Muscle layer of duodenum (tissue), 2 donors: Measurements from ENCODE around the gene KRTAP19-4.
"Not testable (repeated sequence)": the region's sequence is repeated elsewhere in the genome, so short reads cannot be mapped to it uniquely, and the experiment has no call there.

Experiments used
- H3K27ac ChIP-seq: one replicate; pipeline ENCODE4 v1.7.0; 2013; ENCODE audit warnings: mild to moderate bottlenecking, low read length
- H3K27me3 ChIP-seq: one replicate; pipeline ENCODE4 v1.7.0; 2013; ENCODE audit warnings: low read depth, mild to moderate bottlenecking, control low read depth, low read length
- H3K36me3 ChIP-seq, 2 donors: one replicate each; pipeline ENCODE4 v1.7.0; 2013; ENCODE audit warnings: low read length in 2 of 2, control low read depth in 1 of 2, mild to moderate bottlenecking in 1 of 2; ENCODE audit not compliant: insufficient read depth in 2 of 2, control insufficient read depth in 1 of 2
- H3K4me1 ChIP-seq, 2 donors: one replicate each; pipeline ENCODE4 v1.7.0; 2013; ENCODE audit warnings: low read length in 2 of 2, mild to moderate bottlenecking in 2 of 2, control low read depth in 1 of 2, moderate library complexity in 1 of 2; ENCODE audit not compliant: insufficient read depth in 2 of 2, control insufficient read depth in 1 of 2
- H3K4me3 ChIP-seq, 2 donors: one replicate each; pipeline ENCODE4 v1.7.0; 2013; ENCODE audit warnings: low read length in 2 of 2, low read depth in 1 of 2, mild to moderate bottlenecking in 1 of 2
- H3K9me3 ChIP-seq, 2 donors: one replicate each; pipeline ENCODE4 v1.7.0; 2013; ENCODE audit warnings: low read length in 2 of 2, control low read depth in 1 of 2, mild to moderate bottlenecking in 1 of 2; ENCODE audit not compliant: control insufficient read depth in 1 of 2
- donor health status: healthy.

The KRTAP19-4 gene, protein sequence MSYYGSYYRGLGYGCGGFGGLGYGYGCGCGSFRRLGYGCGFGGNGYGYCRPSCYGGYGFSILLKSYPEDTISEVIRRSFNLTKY

DNA sequence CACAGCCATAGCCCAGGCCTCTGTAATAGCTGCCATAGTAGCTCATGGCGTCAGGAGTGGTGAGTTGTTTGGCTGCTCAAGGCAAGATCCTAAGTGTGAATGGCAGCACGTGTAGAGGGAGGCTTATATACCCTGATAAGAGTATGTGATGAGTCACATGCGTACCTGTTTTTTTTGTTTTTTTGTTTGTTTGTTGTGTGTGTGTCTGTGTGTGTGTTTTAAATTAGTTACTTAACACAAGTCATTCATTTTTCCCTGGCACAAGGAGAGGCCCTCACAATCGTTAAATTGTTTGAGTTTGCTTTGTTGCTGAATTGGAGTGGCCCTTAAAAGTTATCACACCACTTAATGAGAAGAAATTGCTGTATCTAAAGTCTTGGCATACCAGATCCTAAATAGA lies at the start of gene KRTAP19-4:
KRTAP19-4 (minus strand) TSS at position 101 of the 400 bp plus-strand sequence; CDS start at position 46, 55 bp downstream.
- Histone ChIP-seq H3K27me3 (no peaks in the 10 kb centered on the region), H3K4me1 (no peaks in the 10 kb centered on the region), H3K36me3 (no peaks in the 10 kb centered on the region), H3K27ac (no peak within 1 kb of the TSS), H3K9me3 (no peaks in the 10 kb centered on the region), H3K4me3 (no peak within 1 kb of the TSS)

DNA sequence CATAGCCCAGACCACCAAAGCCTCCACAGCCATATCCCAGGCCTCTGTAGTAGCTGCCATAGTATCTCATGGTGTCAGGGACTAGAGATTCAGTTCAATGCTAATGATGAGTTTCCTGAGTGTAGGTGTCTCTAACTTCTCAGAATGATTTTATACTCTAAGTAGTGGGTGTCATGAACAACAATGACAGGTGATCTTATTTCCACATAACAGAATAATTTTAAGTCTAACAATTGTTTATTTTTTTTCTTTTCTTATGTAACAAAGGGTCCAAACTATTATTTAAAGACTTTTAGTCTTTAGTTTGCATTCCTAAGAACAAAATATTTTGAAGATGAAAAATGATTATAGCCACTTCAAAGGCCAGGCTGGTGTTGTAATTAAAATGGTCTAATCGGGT lies 44.8 kb upstream of the KRTAP19-4 start, which contains the start of gene KRTAP19-6:
KRTAP19-6 (minus strand) TSS at position 101 of the 400 bp plus-strand sequence; CDS start at position 70, 31 bp downstream.
- no peak within 1 kb of the TSS for H3K4me3 ChIP-seq
- no peaks in the 10 kb centered on the region for H3K4me1 ChIP-seq
- no peaks in the 10 kb centered on the region for H3K36me3 ChIP-seq
- no peaks in the 10 kb centered on the region for H3K9me3 ChIP-seq
- H3K27ac ChIP-seq, result no peak within 1 kb of the TSS
- no peaks in the 10 kb centered on the region for H3K27me3 ChIP-seq

DNA sequence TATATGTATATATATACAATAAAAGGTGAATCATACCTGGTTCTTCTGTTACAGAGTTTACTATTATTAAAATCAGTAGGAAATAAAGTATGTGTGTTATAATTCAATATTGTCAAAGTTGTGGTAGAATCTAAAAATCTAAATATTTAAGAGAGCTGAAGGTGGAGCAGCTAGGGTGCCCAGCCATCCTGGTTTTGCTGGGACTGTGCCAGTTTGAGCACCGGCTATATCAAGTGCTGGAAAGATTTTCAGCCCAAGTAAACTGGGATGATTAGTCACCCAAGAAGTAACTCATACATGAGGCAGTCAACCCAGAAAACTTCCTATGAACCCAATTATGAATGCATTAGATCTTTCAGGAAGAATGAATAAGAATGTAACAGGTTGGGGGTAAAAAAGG lies 21.9 kb upstream of the KRTAP19-4 start:
- Histone ChIP-seq H3K36me3 (no peaks in the 10 kb centered on the region), H3K27me3 (no peaks in the 10 kb centered on the region), H3K4me3 (no peak overlapping the region), H3K9me3 (no peaks in the 10 kb centered on the region), H3K27ac (no peak overlapping the region), H3K4me1 (no peaks in the 10 kb centered on the region)

DNA sequence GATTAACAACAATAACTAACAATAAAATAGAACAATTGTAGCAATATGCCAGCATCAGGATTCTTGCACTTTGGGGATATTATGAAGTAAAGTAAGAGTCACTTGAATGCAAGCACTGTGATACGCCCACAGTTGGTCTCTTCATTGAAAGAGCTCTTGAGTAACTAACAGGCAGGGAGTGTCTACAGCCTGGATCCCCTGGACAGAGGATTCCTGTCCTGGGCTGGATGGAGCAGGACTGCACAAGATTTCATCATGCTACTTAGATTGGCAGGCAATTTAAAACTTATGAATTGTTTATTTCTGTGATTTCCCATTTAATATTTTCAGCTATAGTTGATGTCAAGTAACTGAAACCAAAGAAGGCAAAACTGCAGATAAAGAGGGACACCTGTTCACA lies 18.7 kb upstream of the KRTAP19-4 start:
- Histone ChIP-seq H3K4me3 (no peak overlapping the region), H3K27me3 (no peaks in the 10 kb centered on the region), H3K9me3 (no peaks in the 10 kb centered on the region), H3K36me3 (no peaks in the 10 kb centered on the region), H3K4me1 (no peaks in the 10 kb centered on the region), H3K27ac (no peak overlapping the region)

DNA sequence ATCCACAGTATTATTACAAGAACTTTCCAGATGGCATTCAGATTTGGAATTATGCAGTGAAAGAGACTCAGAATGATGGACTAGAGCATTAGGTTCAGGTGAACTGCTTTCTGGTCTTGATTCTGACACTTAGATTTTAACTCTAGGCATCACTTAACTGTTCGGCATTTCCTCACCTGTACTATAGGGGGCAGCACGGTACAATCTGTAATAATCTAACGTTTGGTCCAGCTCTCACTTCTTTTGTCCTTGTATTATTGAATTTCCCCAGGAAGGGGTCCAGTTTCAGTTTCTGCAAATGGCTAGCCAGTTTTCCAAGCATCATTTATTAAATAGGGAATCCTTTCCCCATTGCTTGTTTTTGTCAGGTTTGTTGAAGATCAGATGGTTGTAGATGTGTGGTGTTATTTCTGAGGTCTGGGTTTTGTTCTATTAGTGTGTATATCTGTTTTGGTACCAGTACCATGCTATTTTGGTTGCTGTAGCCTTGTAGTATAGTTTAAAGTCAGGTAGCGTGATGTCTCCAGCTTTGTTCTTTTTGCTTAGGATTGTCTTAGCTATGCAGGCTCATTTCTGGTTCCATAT lies 8.7 kb upstream of the KRTAP19-4 start:
- not testable (repeated sequence) for H3K27me3 ChIP-seq, H3K36me3 ChIP-seq, H3K9me3 ChIP-seq, H3K4me1 ChIP-seq, H3K27ac ChIP-seq, H3K4me3 ChIP-seq

DNA sequence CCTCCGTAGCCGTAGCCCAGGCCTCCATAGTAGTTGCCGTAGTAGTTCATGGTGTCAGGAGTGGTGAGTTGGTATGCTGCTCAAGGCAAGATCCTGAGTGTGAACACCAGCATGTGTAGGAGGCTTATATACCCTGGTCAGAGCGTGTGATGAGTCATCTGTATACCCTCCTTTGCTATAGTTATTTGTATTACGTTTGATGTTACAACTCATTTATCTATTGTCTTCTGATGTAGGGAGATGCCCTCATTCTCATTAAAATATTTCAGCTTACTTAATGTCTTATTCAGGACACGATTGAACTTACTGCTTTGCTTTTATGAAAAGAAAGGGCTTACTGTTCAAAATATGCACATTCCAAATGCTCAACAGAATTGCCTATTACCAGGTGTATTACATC lies 5.1 kb upstream of the KRTAP19-4 start, which contains the start of gene KRTAP19-5:
KRTAP19-5 (minus strand) TSS at position 101 of the 400 bp plus-strand sequence; CDS start at position 50, 51 bp downstream.
- Histone ChIP-seq H3K4me3 (no peak within 1 kb of the TSS), H3K4me1 (no peaks in the 10 kb centered on the region), H3K27ac (no peak within 1 kb of the TSS), H3K27me3 (no peaks in the 10 kb centered on the region), H3K9me3 (no peaks in the 10 kb centered on the region), H3K36me3 (no peaks in the 10 kb centered on the region)

DNA sequence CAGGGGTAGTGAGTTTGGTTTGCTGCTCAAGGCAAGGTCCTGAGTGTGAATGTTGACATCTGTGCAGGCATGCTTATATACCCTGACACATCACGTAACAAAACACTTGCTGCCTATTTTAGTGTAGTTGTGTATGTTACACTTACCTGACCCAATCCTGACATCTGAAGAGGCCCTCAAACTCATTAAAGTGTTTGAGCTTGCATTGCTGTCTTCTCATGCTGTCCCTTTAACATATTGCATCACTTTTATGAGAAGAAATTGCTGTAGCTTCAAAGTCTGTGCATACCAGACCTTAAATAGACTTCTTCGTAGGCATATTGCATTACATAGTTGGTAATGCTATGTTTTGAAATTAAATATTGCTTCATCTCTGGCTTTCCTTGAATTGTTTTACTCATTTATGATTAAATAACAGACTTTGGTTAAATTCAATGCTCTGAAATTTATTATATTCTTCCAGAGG lies 5.0 kb downstream of the KRTAP19-4 start, which contains the start of gene KRTAP19-3:
KRTAP19-3 (minus strand) TSS at position 51 of the 466 bp plus-strand sequence. CDS start 56 bp downstream, outside the sequence.
- H3K27ac ChIP-seq, result no peak within 1 kb of the TSS
- H3K4me3 ChIP-seq, result no peak within 1 kb of the TSS
- no peaks in the 10 kb centered on the region for H3K36me3 ChIP-seq
- no peaks in the 10 kb centered on the region for H3K4me1 ChIP-seq
- no peaks in the 10 kb centered on the region for H3K27me3 ChIP-seq
- no peaks in the 10 kb centered on the region for H3K9me3 ChIP-seq

DNA sequence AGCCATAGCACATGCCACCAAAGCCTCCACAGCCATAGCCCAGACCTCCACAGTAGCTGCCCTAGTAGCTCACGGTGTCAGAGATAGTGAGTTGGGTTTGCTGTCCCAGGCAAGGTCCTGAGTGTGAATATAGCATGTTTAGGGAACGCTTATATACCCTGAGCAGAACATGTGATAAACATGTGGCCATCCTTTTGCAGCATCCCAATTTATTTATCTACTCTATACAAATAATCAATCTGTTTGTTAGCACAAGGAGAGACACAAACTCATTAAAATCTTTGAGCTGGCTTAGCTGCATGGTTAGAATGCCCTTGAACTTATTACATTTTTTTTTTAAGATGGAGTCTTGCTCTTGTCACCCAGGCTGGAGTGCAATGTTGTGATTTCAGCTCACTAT lies 9.6 kb downstream of the KRTAP19-4 start, which contains the start of gene KRTAP19-2:
KRTAP19-2 (minus strand) TSS at position 101 of the 400 bp plus-strand sequence; CDS start at position 13, 88 bp downstream.
- Histone ChIP-seq H3K9me3 (peaks cover 0 to 5% of the 10 kb centered on the region in 2 donors), H3K4me3 (no peak within 1 kb of the TSS)

DNA sequence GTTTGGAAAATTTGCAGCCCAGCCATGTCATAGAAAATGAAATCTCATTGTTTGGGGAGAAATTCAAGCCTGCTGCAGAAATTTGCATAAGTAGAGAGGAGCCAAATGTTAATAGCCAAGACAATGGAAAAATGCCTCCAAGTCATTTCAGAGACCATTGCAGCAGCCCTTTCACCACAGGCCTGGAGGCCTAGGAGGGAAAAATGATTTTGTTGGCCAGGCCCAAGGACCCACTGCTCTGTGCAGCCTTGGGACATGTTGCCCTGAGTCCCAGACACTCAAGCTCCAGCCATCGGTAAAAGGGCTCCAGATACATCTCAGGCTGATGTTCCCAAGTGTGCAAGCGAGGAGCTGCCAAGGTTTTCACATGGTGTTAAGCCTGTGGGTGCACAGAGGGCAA lies 10.8 kb downstream of the KRTAP19-4 start:
- H3K4me1 ChIP-seq, result no peaks in the 10 kb centered on the region
- H3K36me3 ChIP-seq, result no peaks in the 10 kb centered on the region
- H3K4me3 ChIP-seq, result no peak overlapping the region
- H3K9me3 ChIP-seq, result peaks cover 0 to 5% of the 10 kb centered on the region in 2 donors
- no peaks in the 10 kb centered on the region for H3K27me3 ChIP-seq
- H3K27ac ChIP-seq, result no peak overlapping the region

More for the DNA sequence above, 9.6 kb downstream of the KRTAP19-4 start, which contains the start of gene KRTAP19-2:
- no peak within 1 kb of the TSS for H3K27ac ChIP-seq
- no peaks in the 10 kb centered on the region for H3K4me1 ChIP-seq
- H3K36me3 ChIP-seq, result no peaks in the 10 kb centered on the region
- no peaks in the 10 kb centered on the region for H3K27me3 ChIP-seq

DNA sequence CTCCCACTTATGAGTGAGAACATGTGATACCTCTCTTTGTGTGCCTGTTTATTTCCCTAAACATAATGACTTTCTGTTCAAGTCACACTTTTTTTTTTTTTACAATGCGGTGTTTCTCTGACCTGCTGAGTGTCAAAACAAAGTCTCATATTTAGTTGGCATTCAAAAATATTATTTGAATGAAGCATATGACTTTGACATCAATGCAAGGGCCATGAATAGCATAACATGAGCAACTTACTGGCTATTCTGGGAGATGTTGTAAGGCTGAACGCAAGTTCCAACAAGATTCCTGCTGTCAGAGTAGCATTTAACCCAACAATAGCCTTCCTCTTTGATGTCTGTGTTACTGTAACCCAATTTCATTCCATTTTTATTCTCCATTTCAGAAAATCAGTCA lies 14.8 kb downstream of the KRTAP19-4 start:
- H3K27ac ChIP-seq, result no peak overlapping the region
- no peaks in the 10 kb centered on the region for H3K4me1 ChIP-seq
- no peaks in the 10 kb centered on the region for H3K27me3 ChIP-seq
- H3K36me3 ChIP-seq, result no peaks in the 10 kb centered on the region
- H3K9me3 ChIP-seq, result peaks cover 0 to 5% of the 10 kb centered on the region in 2 donors
- no peak overlapping the region for H3K4me3 ChIP-seq

DNA sequence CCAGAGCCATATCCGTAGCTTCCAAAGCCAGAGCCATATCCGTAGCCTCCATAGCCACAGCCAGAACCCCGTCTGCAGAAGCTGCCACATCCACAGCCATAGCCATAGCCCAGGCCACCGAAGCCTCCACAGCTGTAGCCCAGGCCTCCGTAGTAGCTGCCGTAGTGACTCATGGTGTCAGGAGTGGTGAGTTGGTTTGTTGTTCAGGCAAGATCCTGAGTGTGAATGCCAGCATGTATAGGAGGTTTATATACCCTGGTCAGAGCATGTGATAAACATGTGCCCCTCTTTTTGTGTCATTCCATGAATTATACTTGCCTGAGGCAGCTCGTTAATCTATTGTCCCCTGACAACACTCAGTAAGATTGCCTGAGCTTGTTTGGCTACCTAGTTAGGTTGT lies 16.8 kb downstream of the KRTAP19-4 start, which contains the start of gene KRTAP19-1:
KRTAP19-1 (minus strand) TSS at position 223 of the 400 bp plus-strand sequence; CDS start at position 173, 50 bp downstream.
- Histone ChIP-seq H3K4me1 (no peaks in the 10 kb centered on the region), H3K4me3 (no peak within 1 kb of the TSS), H3K36me3 (no peaks in the 10 kb centered on the region), H3K9me3 (no peaks in the 10 kb centered on the region), H3K27ac (no peak within 1 kb of the TSS), H3K27me3 (no peaks in the 10 kb centered on the region)
